SK-N-SH treated with all-trans-retinoic acid at 6 μM for 48 hours (cell line): ENCODE results near the gene CDCA3.

Experiments used
- ATAC-seq: fragments of 200-7000 bp; cut with Tn5 transposase; 3 replicates; pipeline ENCODE4 v1.9.1; 2020; ENCODE audit warnings: mild to moderate bottlenecking, moderate library complexity
- ARNTL ChIP-seq: fragments of 450-650 bp; formaldehyde crosslinking; IDR thresholded peaks from 2 replicates; pipeline ENCODE4 v1.5.0; 2020; ENCODE audit warnings: low read depth, mild to moderate bottlenecking, moderate library complexity, borderline replicate concordance
- BACH2 ChIP-seq: fragments of 250-450 bp; sonication (Bioruptor Pico); IDR thresholded peaks from 2 replicates; pipeline ENCODE4 v1.9.0; 2021; ENCODE audit warnings: mild to moderate bottlenecking, borderline replicate concordance
- CREB5 ChIP-seq: fragments of 250-450 bp; sonication (Bioruptor Pico); IDR thresholded peaks from 2 replicates; pipeline ENCODE4 v1.5.1; 2020; ENCODE audit warnings: low read depth, mild to moderate bottlenecking, moderate library complexity
- CSDC2 ChIP-seq: fragments of 250-450 bp; sonication (Bioruptor Pico); IDR thresholded peaks from 2 replicates; pipeline ENCODE4 v1.5.0; 2020; ENCODE audit warnings: mild to moderate bottlenecking, moderate library complexity
- ESRRG ChIP-seq: fragments of 250-450 bp; sonication (Bioruptor Pico); IDR thresholded peaks from 2 replicates; pipeline ENCODE4 v1.6.1; 2021; ENCODE audit warnings: mild to moderate bottlenecking
- GLIS3 ChIP-seq: fragments of 250-450 bp; sonication (Bioruptor Pico); IDR thresholded peaks from 2 replicates; pipeline ENCODE4 v1.5.0; 2020; ENCODE audit warnings: mild to moderate bottlenecking, moderate library complexity
- ISL1 ChIP-seq: fragments of 250-450 bp; sonication (Bioruptor Pico); IDR thresholded peaks from 2 replicates; pipeline ENCODE4 v2.1.2; 2022; ENCODE audit warnings: mild to moderate bottlenecking, moderate library complexity
- OSR1 ChIP-seq: fragments of 250-450 bp; sonication (Bioruptor Pico); IDR thresholded peaks from 2 replicates; pipeline ENCODE4 v1.8.0; 2022; ENCODE audit warnings: moderate library complexity, mild to moderate bottlenecking, inconsistent platforms
- PATZ1 ChIP-seq: fragments of 250-450 bp; sonication (Bioruptor Pico); IDR thresholded peaks from 2 replicates; pipeline ENCODE4 v1.8.0; 2020; ENCODE audit warnings: mild to moderate bottlenecking, moderate library complexity, borderline replicate concordance
- POU6F1 ChIP-seq: fragments of 250-450 bp; sonication (Bioruptor Pico); IDR thresholded peaks from 2 replicates; pipeline ENCODE4 v1.8.0; 2021; ENCODE audit warnings: low read depth, mild to moderate bottlenecking, moderate library complexity, borderline replicate concordance
- PPARA ChIP-seq: fragments of 250-450 bp; sonication (Bioruptor Pico); IDR thresholded peaks from 2 replicates; pipeline ENCODE4 v1.5.0; 2020; ENCODE audit warnings: mild to moderate bottlenecking, borderline replicate concordance
- RARB ChIP-seq: fragments of 250-450 bp; sonication (Bioruptor Pico); IDR thresholded peaks from 2 replicates; pipeline ENCODE4 v1.8.0; 2021; ENCODE audit warnings: mild to moderate bottlenecking, moderate library complexity
- SNAI2 ChIP-seq: fragments of 250-450 bp; sonication (Bioruptor Pico); IDR thresholded peaks from 2 replicates; pipeline ENCODE4 v1.5.0; 2020; ENCODE audit warnings: mild to moderate bottlenecking, moderate library complexity
- TCF4 ChIP-seq: fragments of 250-450 bp; sonication (Bioruptor Pico); IDR thresholded peaks from 2 replicates; pipeline ENCODE4 v1.8.0; 2021; ENCODE audit warnings: mild to moderate bottlenecking, moderate library complexity, borderline replicate concordance
- TOX ChIP-seq: fragments of 250-450 bp; sonication (Bioruptor Pico); IDR thresholded peaks from 2 replicates; pipeline ENCODE4 v1.8.0; 2021; ENCODE audit warnings: mild to moderate bottlenecking, moderate library complexity, borderline replicate concordance
- TSHZ2 ChIP-seq: fragments of 250-450 bp; sonication (Bioruptor Pico); IDR thresholded peaks from 2 replicates; pipeline ENCODE4 v1.5.0; 2020; ENCODE audit warnings: mild to moderate bottlenecking, moderate library complexity
- ZC3H10 ChIP-seq: fragments of 250-450 bp; sonication (Bioruptor Pico); IDR thresholded peaks from 2 replicates; pipeline ENCODE4 v1.5.1; 2021; ENCODE audit warnings: mild to moderate bottlenecking, moderate library complexity
- ZFP3 ChIP-seq: fragments of 250-450 bp; sonication (Bioruptor Pico); IDR thresholded peaks from 2 replicates; pipeline ENCODE4 v1.5.0; 2020; ENCODE audit warnings: mild to moderate bottlenecking, moderate library complexity
- ZNF565 ChIP-seq: fragments of 450-650 bp; formaldehyde crosslinking; conservative IDR thresholded peaks from 2 replicates; pipeline ENCODE4 v1.5.0; 2020; ENCODE audit warnings: low read depth, mild to moderate bottlenecking, moderate library complexity
- ZNF70 ChIP-seq: fragments of 450-650 bp; formaldehyde crosslinking; IDR thresholded peaks from 2 replicates; pipeline ENCODE4 v1.5.0; 2020; ENCODE audit warnings: mild to moderate bottlenecking, moderate library complexity
- ZNF8 ChIP-seq: fragments of 450-650 bp; formaldehyde crosslinking; IDR thresholded peaks from 2 replicates; pipeline ENCODE4 v1.5.0; 2020; ENCODE audit warnings: mild to moderate bottlenecking, moderate library complexity

The CDCA3 gene

GRCh38 chr12:6829536-6830220, 21.4 kb downstream of the CDCA3 start:
- TF ChIP-seq RARB (CRISPR knock-in tag) (no peak), CSDC2 (CRISPR knock-in tag) (no peak), PATZ1 (no peak), ARNTL (CRISPR knock-in tag) (no peak), GLIS3 (CRISPR knock-in tag) (no peak), SNAI2 (no peak), ZNF565 (CRISPR knock-in tag) (no peak), CREB5 (no peak), ESRRG (CRISPR knock-in tag) (no peak), ZFP3 (CRISPR knock-in tag) (no peak), ZC3H10 (CRISPR knock-in tag) (no peak), OSR1 (CRISPR knock-in tag) (no peak), POU6F1 (no peak), ISL1 (CRISPR knock-in tag) (no peak), PPARA (CRISPR knock-in tag) (no peak), TOX (CRISPR knock-in tag) (no peak), TCF4 (CRISPR knock-in tag) (no peak), ZNF70 (CRISPR knock-in tag) (no peak), ZNF8 (CRISPR knock-in tag) (no peak)
- peak; percentile 47 for ATAC-seq

- ATAC-seq: peak; percentile 60
- no peak for TF ChIP-seq RARB (CRISPR knock-in tag)
- TF ChIP-seq CSDC2 (CRISPR knock-in tag): no peak
- no peak for TF ChIP-seq PATZ1
- no peak for TF ChIP-seq ZFP3 (CRISPR knock-in tag)
- no peak for TF ChIP-seq SNAI2
- TF ChIP-seq GLIS3 (CRISPR knock-in tag): no peak
- TF ChIP-seq TOX (CRISPR knock-in tag): no peak
- TF ChIP-seq TSHZ2 (CRISPR knock-in tag): no peak
- no peak for TF ChIP-seq OSR1 (CRISPR knock-in tag)
- no peak for TF ChIP-seq TCF4 (CRISPR knock-in tag)
- TF ChIP-seq ZNF8 (CRISPR knock-in tag): no peak
- TF ChIP-seq POU6F1: no peak
- no peak for TF ChIP-seq PPARA (CRISPR knock-in tag)
- no peak for TF ChIP-seq ISL1 (CRISPR knock-in tag)
- TF ChIP-seq BACH2 (CRISPR knock-in tag): no peak
- no peak for TF ChIP-seq CREB5
- TF ChIP-seq ZC3H10 (CRISPR knock-in tag): no peak
- no peak for TF ChIP-seq ZNF70 (CRISPR knock-in tag)
- TF ChIP-seq ZNF565 (CRISPR knock-in tag): no peak
Observed at GRCh38 chr12:6828781-6829535, 22.1 kb downstream of the CDCA3 start.
